ENCODE data around the gene MARCKS. TPM values are rescaled to one million over a fixed set of nuclear protein-coding genes. Genes with fewer than 3 reads are reported as not detected.
"Not testable (repeated sequence)": the region's sequence is repeated elsewhere in the genome, so short reads cannot be mapped to it uniquely, and the experiment has no call there.

MARCKS gene
- total RNA-seq, 1 experiment from 2014 or later = 48.6 TPM

DNA sequence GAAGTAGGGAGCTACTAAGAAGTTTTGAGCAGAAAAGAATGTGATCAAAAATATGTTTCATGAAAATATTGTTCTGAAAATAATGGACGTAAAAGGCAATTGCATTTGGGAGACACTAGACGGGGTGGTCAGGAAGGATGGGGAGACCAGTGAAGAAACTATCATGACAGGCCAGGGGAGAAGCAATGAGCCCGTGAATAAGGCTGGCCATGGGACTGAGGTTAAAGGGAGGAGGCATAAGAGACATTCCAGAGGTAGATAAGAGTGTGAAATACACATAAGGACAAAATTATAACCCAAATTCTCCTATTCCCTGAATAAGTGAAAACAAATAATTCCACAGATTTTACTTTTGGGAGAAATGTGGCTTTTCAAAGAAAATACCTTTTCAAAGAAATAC, 51.7 kb downstream of the MARCKS start:
- DNase-seq (ENCODE audit: low read depth) = no peak
- in situ Hi-C loops (cut with HindIII; ENCODE audit: low pct_unique_long_range_greater_than_20kb, low sequenced_read_pairs) = no loop called here

DNA sequence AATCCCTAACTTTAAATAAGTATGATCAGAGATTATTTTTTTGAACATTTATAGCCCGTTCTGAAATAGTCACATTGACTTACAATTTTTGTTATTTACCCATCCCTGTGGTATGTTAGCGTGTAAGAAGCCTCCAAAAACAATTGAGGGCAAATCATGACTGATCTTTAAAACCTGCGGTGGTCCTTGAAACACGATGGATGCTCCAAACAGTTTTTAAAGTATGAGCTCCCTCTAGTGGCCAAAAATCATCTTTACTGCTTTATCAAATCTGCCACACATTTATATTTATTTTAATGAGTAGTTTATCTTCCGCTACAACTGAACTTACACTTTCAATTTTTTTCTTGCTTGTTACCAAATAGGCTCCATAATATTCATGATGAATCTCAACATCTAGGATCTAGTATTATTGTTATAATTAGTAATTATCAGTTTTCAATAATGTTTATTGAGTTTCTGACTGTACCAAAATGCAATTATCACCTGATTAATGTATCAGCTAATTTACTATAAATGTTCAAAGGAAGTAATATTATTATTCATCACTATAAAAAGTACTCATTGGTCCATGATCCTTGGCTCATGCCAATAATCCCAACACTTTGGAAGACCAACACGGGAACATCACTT, 52.2 kb downstream of the MARCKS start:
- in situ Hi-C loops (cut with HindIII; ENCODE audit: low pct_unique_long_range_greater_than_20kb, low sequenced_read_pairs) = no loop called here
- peak; percentile 18 for DNase-seq (ENCODE audit: low read depth)

DNA sequence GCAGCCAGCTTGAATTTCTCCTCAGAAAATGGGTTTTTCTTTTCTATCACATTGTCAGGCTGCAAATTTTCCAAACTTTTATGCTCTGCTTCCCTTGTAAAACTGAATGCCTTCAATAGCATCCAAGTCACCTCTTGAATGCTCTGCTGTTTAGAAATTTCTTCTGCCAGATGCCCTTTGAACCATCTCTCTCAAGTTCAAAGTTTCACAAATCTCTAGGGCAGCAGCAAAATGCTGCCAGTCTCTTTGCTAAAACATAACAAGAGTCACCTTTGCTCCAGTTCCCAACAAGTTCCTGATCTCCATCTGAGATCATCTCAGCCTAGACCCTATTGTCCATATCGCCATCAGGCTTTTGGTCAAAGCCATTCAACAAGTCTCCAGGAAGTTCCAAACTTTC, 53.1 kb downstream of the MARCKS start:
- DNase-seq (ENCODE audit: low read depth); in situ Hi-C loops (cut with HindIII; ENCODE audit: low pct_unique_long_range_greater_than_20kb, low sequenced_read_pairs): not testable (repeated sequence)

Other genes with a start within 250 kb of the MARCKS start
- 109 and 133 TPM in 2 replicates for gene HDAC2, start 113.8 kb downstream of the MARCKS start, total RNA-seq (2014; rRNA removed; shearing (Covaris generic); ENCODE audit: low replicate concordance)